CD4-positive, alpha-beta memory T cell (primary cell): ENCODE results near the gene PAF1. TPM values are rescaled to one million over a fixed set of nuclear protein-coding genes. Genes with fewer than 3 reads are reported as not detected.
A peak's percentile ranks its signal among the peaks of the same experiment; 100 is the strongest.

Experiments
- CTCF ChIA-PET: fragments of 350-600 bp; sonication (Branson Sonifier 250); formaldehyde crosslinking; loops from one replicate; lab custom pipeline; 2021; ENCODE audit warnings: inconsistent platforms; ENCODE audit not compliant: partially characterized antibody; lab: Charles Lee
- POLR2A ChIA-PET: fragments of 350-600 bp; sonication (Branson Sonifier 250); formaldehyde crosslinking; loops from one replicate; lab custom pipeline; 2021; ENCODE audit not compliant: partially characterized antibody; lab: Charles Lee
- DNase-seq, 5 donors: peaks; one replicate each; pipeline versions ENCODE4 v3.0.0 to v3.0.0-alpha.2; 2020 to 2022; ENCODE audit warnings: mixed read lengths in 1 of 5
- H3K27ac ChIP-seq: one replicate; pipeline ENCODE4 v1.7.0; 2013; ENCODE audit warnings: low read depth, low read length
- H3K27me3 ChIP-seq: 2 replicates; pipeline ENCODE4 v1.7.0; 2013; ENCODE audit warnings: mild to moderate bottlenecking, low read length, moderate library complexity; ENCODE audit not compliant: insufficient read depth
- H3K36me3 ChIP-seq: 2 replicates; pipeline ENCODE4 v1.7.0; 2013; ENCODE audit warnings: mild to moderate bottlenecking, low read length, moderate library complexity; ENCODE audit not compliant: insufficient read depth
- H3K4me1 ChIP-seq: 2 replicates; pipeline ENCODE4 v1.7.0; 2013; ENCODE audit warnings: mild to moderate bottlenecking, low read length, moderate library complexity; ENCODE audit not compliant: insufficient read depth
- H3K4me3 ChIP-seq, 2 donors: one replicate each; pipeline ENCODE4 v1.7.0; 2013; ENCODE audit warnings: low read length in 2 of 2, mild to moderate bottlenecking in 1 of 2
- H3K9me3 ChIP-seq, 2 donors: one replicate each; pipeline ENCODE4 v1.7.0; 2013; ENCODE audit warnings: low read length in 2 of 2, control low read depth in 1 of 2; ENCODE audit not compliant: control insufficient read depth in 1 of 2
- H3K27ac Mint-ChIP-seq, 7 donors: one replicate each; pipeline ENCODE4 v1.8.0; 2020 to 2021; ENCODE audit warnings: mixed read lengths in 7 of 7, mild to moderate bottlenecking in 6 of 7, inconsistent platforms in 3 of 7, moderate library complexity in 3 of 7
- H3K27me3 Mint-ChIP-seq, 2 donors: one replicate each; pipeline ENCODE4 v1.8.0; 2020 to 2021; ENCODE audit warnings: mixed read lengths in 2 of 2
- H3K36me3 Mint-ChIP-seq, 2 donors: one replicate each; pipeline ENCODE4 v1.8.0; 2020 to 2021; ENCODE audit warnings: mixed read lengths in 2 of 2, inconsistent platforms in 1 of 2, mild to moderate bottlenecking in 1 of 2
- H3K4me1 Mint-ChIP-seq, 4 donors: one replicate each; pipeline ENCODE4 v1.8.0; 2020 to 2021; ENCODE audit warnings: mixed read lengths in 4 of 4, mild to moderate bottlenecking in 1 of 4
- H3K4me3 Mint-ChIP-seq, 8 donors: one replicate each; pipeline ENCODE4 v1.8.0; 2020 to 2021; ENCODE audit warnings: mixed read lengths in 8 of 8, mild to moderate bottlenecking in 7 of 8, moderate library complexity in 6 of 8, inconsistent platforms in 3 of 8
- H3K9me3 Mint-ChIP-seq, 8 donors: one replicate each; pipeline ENCODE4 v1.8.0; 2020 to 2021; ENCODE audit warnings: mixed read lengths in 8 of 8, mild to moderate bottlenecking in 5 of 8, inconsistent platforms in 3 of 8, moderate library complexity in 1 of 8
- intact Hi-C: fragments of 100-400 bp; cut with micrococcal nuclease; formaldehyde crosslinking; loops from one replicate; pipeline ENCODE4 v1.15.1; 2023
- polyA plus RNA-seq, 2 donors: library from polyadenylated mRNA; unstranded; fragments of 300-500 nt; fragmentation: Illumina TruSeq; gene quantifications; one replicate each; pipeline ENCODE4 v1.2.3, GENCODE V29; 2021
- total RNA-seq, 2 experiments: library from RNA; stranded (reverse); gene quantifications; one replicate each; pipeline ENCODE4 v1.2.3, GENCODE V29; 2021

Gene PAF1
- total and polyA plus RNA-seq, 4 experiments from 2014 or later = 21.5 to 53.8 (median 47.9) TPM

GRCh38 chr19:39347332-39348164 lies 43.4 kb downstream of the PAF1 start:
- Histone ChIP-seq H3K4me3 (no peak overlapping the region), H3K27ac (no peak overlapping the region), H3K27me3 (no peaks in the 10 kb centered on the region), H3K4me1 (peaks cover 48% of the 10 kb centered on the region), H3K9me3 (no peaks in the 10 kb centered on the region), H3K36me3 (peaks cover 13% of the 10 kb centered on the region)
- CTCF ChIA-PET = interaction anchor here (0.7 to 1.2 kb wide), 2 partner anchors 64 to 204 kb away, joined by 3 to 4 read pairs; no protein-coding TSS in a partner anchor
- DNase-seq = no peak
- H3K27ac Mint-ChIP-seq = peak overlapping the region in 5 of 7 donors; percentile 33 to 62 (median 47)
- peaks cover 20 to 59% of the 10 kb centered on the region in 2 donors for H3K36me3 Mint-ChIP-seq
- peaks cover 39 to 70% (median 58%) of the 10 kb centered on the region in 4 donors for H3K4me1 Mint-ChIP-seq
- H3K27me3 Mint-ChIP-seq = no peaks in the 10 kb centered on the region
- intact Hi-C loops = no loop called here
- H3K4me3 Mint-ChIP-seq = no peak overlapping the region
- POLR2A ChIA-PET = interaction anchor here (0.7 kb wide), 1 partner anchor 69 kb away, joined by 3 read pairs; no protein-coding TSS in a partner anchor
- H3K9me3 Mint-ChIP-seq = no peaks in the 10 kb centered on the region

- peak overlapping the region in 6 of 7 donors; percentile 68 to 92 (median 86) for H3K27ac Mint-ChIP-seq
- no peaks in the 10 kb centered on the region for H3K9me3 Mint-ChIP-seq
- H3K36me3 Mint-ChIP-seq = peaks cover 15 to 48% of the 10 kb centered on the region in 2 donors
- Histone ChIP-seq H3K4me1 (peaks cover 43% of the 10 kb centered on the region), H3K27me3 (no peaks in the 10 kb centered on the region), H3K4me3 (no peak overlapping the region), H3K36me3 (peaks cover 7% of the 10 kb centered on the region), H3K9me3 (no peaks in the 10 kb centered on the region), H3K27ac (no peak overlapping the region)
- POLR2A ChIA-PET = interaction anchor here (0.9 to 1.3 kb wide), 3 partner anchors 10 to 90 kb away, joined by 4 to 5 read pairs (median 4); partner anchors contain the start of genes GMFG and RPS16
- intact Hi-C loops = no loop called here
- H3K27me3 Mint-ChIP-seq = no peaks in the 10 kb centered on the region
- CTCF ChIA-PET = no interaction called here
- DNase-seq = no peak
- H3K4me1 Mint-ChIP-seq = peaks cover 43 to 71% (median 60%) of the 10 kb centered on the region in 4 donors
- peak overlapping the region in 2 of 8 donors; percentile 9 to 10 for H3K4me3 Mint-ChIP-seq
Observed at GRCh38 chr19:39345956-39346355, 45.0 kb downstream of the PAF1 start.

DNA sequence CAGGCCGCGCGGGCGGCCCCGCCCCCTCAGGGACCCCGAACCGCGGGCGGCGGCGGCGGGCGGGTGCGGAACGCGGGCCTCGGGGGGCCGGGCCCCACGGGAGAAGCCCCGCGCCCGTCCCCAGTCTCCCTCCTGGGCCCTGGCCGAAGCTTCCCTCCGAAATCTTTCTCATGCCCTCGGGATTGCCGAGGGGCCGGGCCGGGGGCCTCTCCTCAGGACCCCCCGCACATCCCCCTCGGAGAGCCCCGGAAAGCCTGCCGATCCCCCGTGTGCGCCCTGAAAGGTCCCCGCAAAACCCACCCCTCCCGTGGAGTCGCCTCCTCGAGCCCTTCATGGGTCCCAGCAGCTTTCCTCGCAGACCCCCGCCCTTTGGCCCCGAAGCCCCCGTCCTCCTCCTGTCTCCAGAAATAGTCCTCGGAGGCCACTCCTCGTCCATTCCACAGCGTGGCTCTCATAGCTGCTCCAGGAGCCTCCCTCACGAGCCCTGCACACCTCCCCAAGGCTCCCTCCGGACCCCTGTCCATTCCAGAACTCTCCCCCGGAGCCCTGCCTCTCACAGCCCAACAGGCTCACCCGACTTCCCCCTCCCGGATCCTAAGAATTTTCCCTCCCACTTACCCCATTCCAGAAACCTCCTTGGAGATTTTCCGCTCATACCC lies 48.1 kb downstream of the PAF1 start:
- H3K36me3 ChIP-seq = no peaks in the 10 kb centered on the region
- Mint-ChIP-seq H3K27ac (peak overlapping the region; percentile 88 to 95 (median 92)), H3K27me3 (no peaks in the 10 kb centered on the region), H3K4me1 (peaks cover 51 to 77% (median 63%) of the 10 kb centered on the region in 4 donors), H3K36me3 (peaks cover 4 to 31% of the 10 kb centered on the region in 2 donors), H3K4me3 (peak overlapping the region; percentile 80 to 88 (median 83)), H3K9me3 (no peaks in the 10 kb centered on the region)
- ChIA-PET POLR2A (interaction anchor here (0.9 to 3.7 kb wide), 16 partner anchors 7 to 102 kb away, joined by 3 to 29 read pairs (median 8); partner anchors contain the start of genes IFNL1, MED29, PAF1 and PLEKHG2), CTCF (interaction anchor here (0.8 to 1.9 kb wide), 7 partner anchors 11 to 93 kb away, joined by 3 to 5 read pairs (median 3); partner anchors contain the start of gene RPS16)
- no peak for DNase-seq
- no peaks in the 10 kb centered on the region for H3K9me3 ChIP-seq
- peak overlapping the region; percentile 77 for H3K27ac ChIP-seq
- H3K27me3 ChIP-seq = no peaks in the 10 kb centered on the region
- intact Hi-C loops = loop anchor here (1.0 to 5.0 kb wide), 5 partner anchors 49 to 480 kb away; partner anchors contain the start of genes MED29, PAF1, PAK4 and PLEKHG2
- peaks cover 57% of the 10 kb centered on the region for H3K4me1 ChIP-seq
- H3K4me3 ChIP-seq = peak overlapping the region; percentile 29 to 73

DNA sequence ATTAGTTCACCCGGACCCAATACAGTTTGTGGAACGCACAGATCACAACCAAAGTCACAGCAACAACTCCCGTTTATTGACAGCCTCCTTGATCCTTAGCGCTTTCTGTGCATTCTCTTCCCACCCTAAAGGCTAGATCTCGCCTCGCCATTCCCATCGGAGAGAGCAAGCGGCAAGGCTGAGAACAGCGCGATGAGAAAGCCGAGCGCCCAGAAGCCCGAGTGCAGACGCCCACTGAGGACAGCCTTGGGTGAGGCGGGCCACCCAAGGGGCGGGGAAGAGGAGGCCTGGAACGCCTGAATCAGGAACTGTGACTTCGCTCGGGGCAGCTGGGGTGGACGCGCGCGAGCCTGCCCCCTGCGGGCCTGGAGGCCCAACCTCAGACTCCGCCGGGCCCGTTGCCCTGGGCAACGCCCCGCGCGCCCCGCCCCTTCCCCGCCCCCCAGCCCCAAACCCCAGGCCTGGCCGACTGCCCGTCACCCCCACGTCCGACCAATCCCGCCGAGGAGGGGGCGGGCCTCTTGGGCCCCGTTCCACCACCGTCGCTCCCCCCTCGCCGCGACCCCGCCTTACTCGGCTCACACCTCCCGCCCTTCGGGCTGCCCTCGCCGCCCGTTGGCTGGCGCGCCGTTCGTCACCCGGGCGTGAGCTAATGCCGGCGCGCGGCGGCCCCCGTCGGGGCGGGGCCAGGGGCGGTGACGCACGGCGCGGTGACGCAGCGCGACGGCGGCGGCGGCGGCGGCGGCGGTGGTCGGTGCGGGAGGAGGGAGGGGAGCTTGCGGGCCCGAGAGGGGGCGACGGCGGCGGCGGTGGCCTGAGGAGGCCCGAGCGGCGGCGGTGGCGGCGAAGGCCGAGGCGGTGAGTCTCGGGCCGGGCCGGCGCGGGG lies 48.9 kb downstream of the PAF1 start, which contains the start of gene SAMD4B:
TSS of gene SAMD4B (plus strand) at position 703 of the 886 bp plus-strand sequence. CDS start 14,473 bp downstream, outside the sequence.
- H3K36me3 Mint-ChIP-seq = peaks cover 4 to 23% of the 10 kb centered on the region in 2 donors
- peaks cover 50 to 77% (median 64%) of the 10 kb centered on the region in 4 donors for H3K4me1 Mint-ChIP-seq
- H3K27ac ChIP-seq = peak within 1 kb of the TSS; percentile 78
- intact Hi-C loops = loop anchor here (1.0 to 5.0 kb wide), 5 partner anchors 49 to 480 kb away; partner anchors contain the start of genes MED29, PAF1, PAK4 and PLEKHG2
- peak within 1 kb of the TSS; percentile 91 to 98 (median 95) for H3K27ac Mint-ChIP-seq
- no peaks in the 10 kb centered on the region for H3K9me3 ChIP-seq
- CTCF ChIA-PET = interaction anchor here (0.8 to 1.9 kb wide), 6 partner anchors 11 to 94 kb away, joined by 3 to 5 read pairs (median 4); partner anchors contain the start of gene RPS16
- no peaks in the 10 kb centered on the region for H3K27me3 Mint-ChIP-seq
- no peaks in the 10 kb centered on the region for H3K36me3 ChIP-seq
- POLR2A ChIA-PET = interaction anchor here (0.6 to 3.7 kb wide), 18 partner anchors 8 to 104 kb away, joined by 3 to 29 read pairs (median 8); partner anchors contain the start of genes IFNL1, MED29, PAF1 and PLEKHG2
- H3K4me1 ChIP-seq = peaks cover 64% of the 10 kb centered on the region
- peak; percentile 99 to 100 (median 99) for DNase-seq
- peak within 1 kb of the TSS; percentile 86 to 91 for H3K4me3 ChIP-seq
- H3K27me3 ChIP-seq = no peaks in the 10 kb centered on the region
- no peaks in the 10 kb centered on the region for H3K9me3 Mint-ChIP-seq
- peak within 1 kb of the TSS; percentile 87 to 99 (median 94) for H3K4me3 Mint-ChIP-seq

DNA sequence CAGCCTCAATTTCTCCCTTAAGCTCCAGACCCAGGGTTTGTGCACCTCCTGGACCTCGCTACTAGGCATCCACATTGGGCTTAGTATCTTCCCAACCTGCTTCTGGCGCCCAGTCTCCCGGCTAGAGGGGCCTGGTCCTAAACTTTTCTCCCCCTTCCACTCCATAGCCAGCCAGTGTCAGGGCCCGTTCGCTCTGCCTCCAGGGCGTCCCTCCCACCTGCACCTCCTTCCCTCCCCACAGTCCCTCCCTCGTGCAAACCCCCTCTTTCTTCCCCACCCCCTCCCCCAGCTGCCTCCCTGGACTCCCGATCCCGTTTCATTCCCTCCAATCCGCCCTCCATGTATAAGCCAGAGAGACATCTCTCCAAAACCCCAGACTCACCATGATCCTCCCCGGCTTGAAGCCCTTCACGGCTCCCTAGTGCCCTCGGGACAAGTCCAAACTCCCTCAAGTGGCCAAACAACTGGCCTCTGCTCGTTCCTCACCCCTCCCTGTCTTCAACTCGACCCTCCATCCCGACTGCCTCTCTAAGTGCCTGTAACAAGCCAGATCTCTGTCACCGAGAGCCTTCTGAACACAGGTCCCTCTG lies 49.7 kb downstream of the PAF1 start:
- H3K27ac Mint-ChIP-seq = peak overlapping the region; percentile 91 to 98 (median 95)
- H3K27ac ChIP-seq = peak overlapping the region; percentile 78
- H3K4me3 ChIP-seq = peak overlapping the region; percentile 86 to 91
- no peaks in the 10 kb centered on the region for H3K9me3 ChIP-seq
- no peaks in the 10 kb centered on the region for H3K9me3 Mint-ChIP-seq
- no peaks in the 10 kb centered on the region for H3K27me3 ChIP-seq
- peak overlapping the region; percentile 87 to 99 (median 94) for H3K4me3 Mint-ChIP-seq
- ChIA-PET CTCF (no interaction called here), POLR2A (interaction anchor here (0.9 to 3.7 kb wide), 12 partner anchors 11 to 104 kb away, joined by 3 to 29 read pairs (median 8); partner anchors contain the start of genes MED29, PAF1, PLEKHG2 and RPS16)
- H3K27me3 Mint-ChIP-seq = no peaks in the 10 kb centered on the region
- intact Hi-C loops = loop anchor here (5.0 kb wide), 1 partner anchor 481 kb away; no protein-coding TSS in a partner anchor
- peaks cover 65% of the 10 kb centered on the region for H3K4me1 ChIP-seq
- no peaks in the 10 kb centered on the region for H3K36me3 ChIP-seq
- H3K4me1 Mint-ChIP-seq = peaks cover 48 to 78% (median 62%) of the 10 kb centered on the region in 4 donors
- DNase-seq = no peak
- H3K36me3 Mint-ChIP-seq = peaks cover 4 to 20% of the 10 kb centered on the region in 2 donors
